Endothelial cell of umbilical vein (primary cell): ENCODE data around the gene ANKS1B.

Source experiments
- CTCF ChIP-seq, 2 donors: IDR thresholded peaks; 1 replicate in 1 of 2; 2 replicates in 1 of 2; pipeline ENCODE4 v1.5.1; 2011; ENCODE audit warnings: low read length in 2 of 2, mild to moderate bottlenecking in 2 of 2, moderate library complexity in 2 of 2, control low read depth in 1 of 2, inconsistent platforms in 1 of 2, low read depth in 1 of 2; ENCODE audit not compliant: insufficient read depth in 1 of 2; ENCODE audit errors: extremely low read depth in 1 of 2
- EZH2 ChIP-seq: IDR thresholded peaks from 2 replicates; pipeline ENCODE4 v1.6.1; 2012; ENCODE audit warnings: borderline replicate concordance, low read depth, mild to moderate bottlenecking, moderate library complexity, low read length, inconsistent platforms; ENCODE audit not compliant: severe bottlenecking
- FOS ChIP-seq: IDR thresholded peaks from 2 replicates; pipeline ENCODE4 v1.6.1; 2011; ENCODE audit warnings: mild to moderate bottlenecking, low read length, moderate library complexity, borderline replicate concordance; ENCODE audit not compliant: insufficient read depth
- GATA2 ChIP-seq: IDR thresholded peaks from 2 replicates; pipeline ENCODE4 v1.7.0; 2011; ENCODE audit warnings: low read depth, mild to moderate bottlenecking, moderate library complexity, mixed read lengths, low read length; ENCODE audit not compliant: insufficient read length, insufficient read depth
- JUN ChIP-seq: IDR thresholded peaks from 2 replicates; pipeline ENCODE4 v1.6.1; 2011; ENCODE audit warnings: borderline replicate concordance, low read depth; ENCODE audit not compliant: insufficient read length, insufficient read depth
- MAX ChIP-seq: IDR thresholded peaks from 2 replicates; pipeline ENCODE4 v1.6.1; 2011; ENCODE audit not compliant: insufficient read depth, insufficient read length
- MYC ChIP-seq: IDR thresholded peaks from one replicate; pipeline ENCODE4 v1.6.1; 2011; ENCODE audit warnings: mild to moderate bottlenecking, low read depth, low read length
- POLR2A ChIP-seq: IDR thresholded peaks from 2 replicates; pipeline ENCODE4 v1.6.1; 2012; ENCODE audit warnings: low read depth, mild to moderate bottlenecking, control low read depth, low read length
- POLR2AphosphoS5 ChIP-seq: IDR thresholded peaks from 2 replicates; pipeline ENCODE4 v1.6.1; 2012; ENCODE audit warnings: low read depth, mild to moderate bottlenecking, control low read depth, low read length, moderate library complexity; ENCODE audit not compliant: insufficient read depth

GRCh38 chr12:99767809-99768208 lies 216.9 kb downstream of the ANKS1B start:
- TF ChIP-seq CTCF (IDR thresholded peaks at IDR 0.05; ENCODE audit: extremely low read depth in 1 of 2, insufficient read depth in 1 of 2, low read depth in 1 of 2, low read length in 2 of 2) (peak in 1 of 2 donors; percentile 13), POLR2AphosphoS5 (no peak), MYC (no peak), EZH2 (no peak), POLR2A (no peak), GATA2 (no peak), MAX (no peak), FOS (no peak), JUN (no peak)
